SK-N-SH (cell line): ENCODE measurements around the gene NANOS3.

Experiments
- CHD2 ChIP-seq: fragments of 150-350 bp; IDR thresholded peaks from 2 replicates; pipeline ENCODE4 v1.6.1; 2018; ENCODE audit warnings: low read length; ENCODE audit not compliant: partially characterized antibody
- EZH2phosphoT487 ChIP-seq: fragments of 200-600 bp; sonication (generic); IDR thresholded peaks from 2 replicates; pipeline ENCODE4 v1.6.1; 2017; ENCODE audit warnings: low read depth, mixed run types, mild to moderate bottlenecking, antibody characterized with exemption, moderate library complexity, borderline replicate concordance
- MXI1 ChIP-seq: IDR thresholded peaks from 2 replicates; pipeline ENCODE4 v1.6.1; 2012; ENCODE audit warnings: mild to moderate bottlenecking, low read depth, low read length, improper control_type of control experiment
- NFIC ChIP-seq: IDR thresholded peaks from 2 replicates; pipeline ENCODE4 v1.4.0; 2012; ENCODE audit warnings: borderline replicate concordance
- POLR2AphosphoS5 ChIP-seq: IDR thresholded peaks from 2 replicates; pipeline ENCODE4 v1.6.1; 2012; ENCODE audit warnings: low read depth, low read length
- TAF1 ChIP-seq: IDR thresholded peaks from 2 replicates; pipeline ENCODE4 v1.6.1; 2012; ENCODE audit warnings: low read depth, mild to moderate bottlenecking, low read length, moderate library complexity, borderline replicate concordance
- YY1 ChIP-seq: IDR thresholded peaks from 2 replicates; pipeline ENCODE4 v1.4.0; 2012; ENCODE audit warnings: low read depth, mild to moderate bottlenecking
- TF ChIP-seq, protein P1 (sequence below): fragments of 200-600 bp; sonication (generic); IDR thresholded peaks from 2 replicates; pipeline ENCODE4 v1.6.1; 2017; ENCODE audit warnings: antibody characterized with exemption, mild to moderate bottlenecking, moderate library complexity
- TF ChIP-seq, protein P2 (sequence below): IDR thresholded peaks from 2 replicates; pipeline ENCODE4 v1.4.0; 2012; ENCODE audit warnings: low read depth, borderline replicate concordance
- TF ChIP-seq, protein P3 (sequence below): IDR thresholded peaks from 2 replicates; pipeline ENCODE4 v1.6.1; 2012; ENCODE audit warnings: mild to moderate bottlenecking, low read depth, low read length, moderate library complexity

DNA sequence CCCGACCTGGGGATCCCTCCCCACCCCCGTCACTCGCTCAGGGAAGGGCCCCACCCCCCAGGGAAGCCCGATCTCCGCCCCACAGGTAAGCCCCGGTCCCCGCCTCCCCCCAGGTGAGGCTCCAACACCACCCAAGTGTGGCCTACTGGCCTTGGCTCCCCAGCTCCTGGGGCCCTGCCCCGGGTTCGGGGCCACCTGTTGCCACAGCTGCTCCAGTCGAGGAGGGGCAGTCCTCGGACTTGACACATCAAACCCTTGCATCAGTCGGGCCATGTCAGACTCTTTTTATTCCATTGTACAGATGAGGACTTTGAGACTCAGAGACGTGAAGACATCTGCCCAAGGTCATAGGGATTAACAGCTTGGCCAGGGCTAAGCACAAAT is 29.6 kb downstream of the NANOS3 start:
- TF ChIP-seq YY1 (no peak), TAF1 (no peak), NFIC (no peak), MXI1 (no peak), EZH2phosphoT487 (no peak), CHD2 (no peak), POLR2AphosphoS5 (no peak)
- TF ChIP-seq, protein P1, sequence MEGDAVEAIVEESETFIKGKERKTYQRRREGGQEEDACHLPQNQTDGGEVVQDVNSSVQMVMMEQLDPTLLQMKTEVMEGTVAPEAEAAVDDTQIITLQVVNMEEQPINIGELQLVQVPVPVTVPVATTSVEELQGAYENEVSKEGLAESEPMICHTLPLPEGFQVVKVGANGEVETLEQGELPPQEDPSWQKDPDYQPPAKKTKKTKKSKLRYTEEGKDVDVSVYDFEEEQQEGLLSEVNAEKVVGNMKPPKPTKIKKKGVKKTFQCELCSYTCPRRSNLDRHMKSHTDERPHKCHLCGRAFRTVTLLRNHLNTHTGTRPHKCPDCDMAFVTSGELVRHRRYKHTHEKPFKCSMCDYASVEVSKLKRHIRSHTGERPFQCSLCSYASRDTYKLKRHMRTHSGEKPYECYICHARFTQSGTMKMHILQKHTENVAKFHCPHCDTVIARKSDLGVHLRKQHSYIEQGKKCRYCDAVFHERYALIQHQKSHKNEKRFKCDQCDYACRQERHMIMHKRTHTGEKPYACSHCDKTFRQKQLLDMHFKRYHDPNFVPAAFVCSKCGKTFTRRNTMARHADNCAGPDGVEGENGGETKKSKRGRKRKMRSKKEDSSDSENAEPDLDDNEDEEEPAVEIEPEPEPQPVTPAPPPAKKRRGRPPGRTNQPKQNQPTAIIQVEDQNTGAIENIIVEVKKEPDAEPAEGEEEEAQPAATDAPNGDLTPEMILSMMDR = no peak
- TF ChIP-seq, protein P2, sequence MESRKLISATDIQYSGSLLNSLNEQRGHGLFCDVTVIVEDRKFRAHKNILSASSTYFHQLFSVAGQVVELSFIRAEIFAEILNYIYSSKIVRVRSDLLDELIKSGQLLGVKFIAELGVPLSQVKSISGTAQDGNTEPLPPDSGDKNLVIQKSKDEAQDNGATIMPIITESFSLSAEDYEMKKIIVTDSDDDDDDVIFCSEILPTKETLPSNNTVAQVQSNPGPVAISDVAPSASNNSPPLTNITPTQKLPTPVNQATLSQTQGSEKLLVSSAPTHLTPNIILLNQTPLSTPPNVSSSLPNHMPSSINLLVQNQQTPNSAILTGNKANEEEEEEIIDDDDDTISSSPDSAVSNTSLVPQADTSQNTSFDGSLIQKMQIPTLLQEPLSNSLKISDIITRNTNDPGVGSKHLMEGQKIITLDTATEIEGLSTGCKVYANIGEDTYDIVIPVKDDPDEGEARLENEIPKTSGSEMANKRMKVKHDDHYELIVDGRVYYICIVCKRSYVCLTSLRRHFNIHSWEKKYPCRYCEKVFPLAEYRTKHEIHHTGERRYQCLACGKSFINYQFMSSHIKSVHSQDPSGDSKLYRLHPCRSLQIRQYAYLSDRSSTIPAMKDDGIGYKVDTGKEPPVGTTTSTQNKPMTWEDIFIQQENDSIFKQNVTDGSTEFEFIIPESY = no peak
- TF ChIP-seq, protein P3, sequence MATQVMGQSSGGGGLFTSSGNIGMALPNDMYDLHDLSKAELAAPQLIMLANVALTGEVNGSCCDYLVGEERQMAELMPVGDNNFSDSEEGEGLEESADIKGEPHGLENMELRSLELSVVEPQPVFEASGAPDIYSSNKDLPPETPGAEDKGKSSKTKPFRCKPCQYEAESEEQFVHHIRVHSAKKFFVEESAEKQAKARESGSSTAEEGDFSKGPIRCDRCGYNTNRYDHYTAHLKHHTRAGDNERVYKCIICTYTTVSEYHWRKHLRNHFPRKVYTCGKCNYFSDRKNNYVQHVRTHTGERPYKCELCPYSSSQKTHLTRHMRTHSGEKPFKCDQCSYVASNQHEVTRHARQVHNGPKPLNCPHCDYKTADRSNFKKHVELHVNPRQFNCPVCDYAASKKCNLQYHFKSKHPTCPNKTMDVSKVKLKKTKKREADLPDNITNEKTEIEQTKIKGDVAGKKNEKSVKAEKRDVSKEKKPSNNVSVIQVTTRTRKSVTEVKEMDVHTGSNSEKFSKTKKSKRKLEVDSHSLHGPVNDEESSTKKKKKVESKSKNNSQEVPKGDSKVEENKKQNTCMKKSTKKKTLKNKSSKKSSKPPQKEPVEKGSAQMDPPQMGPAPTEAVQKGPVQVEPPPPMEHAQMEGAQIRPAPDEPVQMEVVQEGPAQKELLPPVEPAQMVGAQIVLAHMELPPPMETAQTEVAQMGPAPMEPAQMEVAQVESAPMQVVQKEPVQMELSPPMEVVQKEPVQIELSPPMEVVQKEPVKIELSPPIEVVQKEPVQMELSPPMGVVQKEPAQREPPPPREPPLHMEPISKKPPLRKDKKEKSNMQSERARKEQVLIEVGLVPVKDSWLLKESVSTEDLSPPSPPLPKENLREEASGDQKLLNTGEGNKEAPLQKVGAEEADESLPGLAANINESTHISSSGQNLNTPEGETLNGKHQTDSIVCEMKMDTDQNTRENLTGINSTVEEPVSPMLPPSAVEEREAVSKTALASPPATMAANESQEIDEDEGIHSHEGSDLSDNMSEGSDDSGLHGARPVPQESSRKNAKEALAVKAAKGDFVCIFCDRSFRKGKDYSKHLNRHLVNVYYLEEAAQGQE = no peak
